Hippocampal formation (tissue), 2 donors: ENCODE data around the gene PSMD10.

ENCODE experiments used
- DNase-seq, 2 donors: peaks; one replicate each; lab custom pipeline; 2025; lab: John Stamatoyannopoulos, UW

The PSMD10 gene, protein sequence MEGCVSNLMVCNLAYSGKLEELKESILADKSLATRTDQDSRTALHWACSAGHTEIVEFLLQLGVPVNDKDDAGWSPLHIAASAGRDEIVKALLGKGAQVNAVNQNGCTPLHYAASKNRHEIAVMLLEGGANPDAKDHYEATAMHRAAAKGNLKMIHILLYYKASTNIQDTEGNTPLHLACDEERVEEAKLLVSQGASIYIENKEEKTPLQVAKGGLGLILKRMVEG

GRCh38 chrX:108091264-108091877, at the start of gene PSMD10, which contains the start of gene ATG4A:
Gene PSMD10 (minus strand): TSS chrX:108091542. CDS start chrX:108091520, 22 bp downstream.
Gene ATG4A (plus strand): TSS chrX:108091778. CDS start chrX:108091827, 49 bp downstream.
- peak; percentile 90 to 94 for DNase-seq

- DNase-seq, result no peak
Observed at GRCh38 chrX:108138814-108139702, 47.7 kb upstream of the PSMD10 start.

DNA sequence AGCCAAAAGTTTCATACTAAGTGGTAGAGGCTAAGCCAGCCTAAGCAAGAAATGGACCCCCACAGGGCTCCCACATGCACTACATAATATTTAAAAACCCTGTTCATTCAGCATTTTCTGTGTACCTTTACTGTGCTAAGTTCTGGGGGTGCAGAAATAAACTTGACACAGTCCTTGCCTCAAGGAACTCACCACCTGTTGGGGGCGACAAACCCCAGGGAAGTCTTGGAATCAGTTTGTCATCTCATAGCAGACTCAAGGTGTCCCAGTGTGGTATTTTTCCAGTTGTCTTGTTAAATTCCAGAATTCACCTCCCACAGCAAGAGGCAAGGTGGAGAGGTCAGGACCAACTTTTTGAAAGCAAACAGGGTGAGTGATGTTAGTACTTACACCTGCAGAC, 43.4 kb upstream of the PSMD10 start:
- DNase-seq, result no peak

DNA sequence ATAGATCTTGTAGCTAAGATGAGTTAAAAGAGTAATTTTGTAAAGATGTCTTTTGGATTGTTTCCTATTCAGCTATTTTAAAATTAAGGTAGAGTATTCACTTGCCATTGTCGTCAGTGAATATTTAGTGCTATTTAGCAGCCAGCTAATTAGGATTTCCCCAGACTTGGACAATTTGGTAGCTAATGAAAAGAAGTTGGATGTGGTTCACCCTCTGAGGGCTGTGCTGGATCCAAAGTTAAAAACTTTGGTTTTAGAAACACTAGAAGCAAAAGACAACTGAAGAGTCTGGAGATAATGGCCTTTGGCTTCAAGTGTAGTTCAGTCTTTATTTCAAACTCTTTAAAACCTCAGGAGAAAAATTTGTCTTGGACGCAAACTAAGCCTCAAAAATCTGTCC, 41.5 kb upstream of the PSMD10 start:
- DNase-seq, result peak in 1 of 2 donors; percentile 2

GRCh38 chrX:108132034-108132433, 40.7 kb upstream of the PSMD10 start:
- DNase-seq, result no peak

- no peak for DNase-seq
Observed at GRCh38 chrX:108131471-108131870, 40.1 kb upstream of the PSMD10 start.

GRCh38 chrX:108130889-108131288, 39.5 kb upstream of the PSMD10 start:
- no peak for DNase-seq

GRCh38 chrX:108127152-108127551, 35.8 kb upstream of the PSMD10 start:
- DNase-seq, result no peak

DNA sequence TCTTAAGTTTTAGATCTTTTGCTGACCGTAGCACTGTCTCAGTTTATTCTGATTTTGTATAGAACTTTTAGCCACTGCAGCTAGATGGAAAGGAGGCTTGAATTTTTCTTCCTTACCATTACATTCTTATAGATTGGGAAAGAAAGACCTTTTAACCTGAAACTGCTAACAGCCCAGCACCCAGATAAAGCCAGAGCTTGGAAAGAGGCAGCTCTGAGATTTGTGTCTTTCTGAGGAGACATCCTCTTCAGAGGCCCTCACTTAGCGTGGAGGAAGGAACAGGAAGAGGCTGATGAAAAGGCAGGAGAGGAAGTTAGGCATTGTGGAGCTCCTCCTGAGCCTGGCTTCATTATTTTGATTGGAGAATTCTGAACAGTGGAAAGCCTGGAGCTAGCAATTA, 35.3 kb upstream of the PSMD10 start:
- no peak for DNase-seq

DNA sequence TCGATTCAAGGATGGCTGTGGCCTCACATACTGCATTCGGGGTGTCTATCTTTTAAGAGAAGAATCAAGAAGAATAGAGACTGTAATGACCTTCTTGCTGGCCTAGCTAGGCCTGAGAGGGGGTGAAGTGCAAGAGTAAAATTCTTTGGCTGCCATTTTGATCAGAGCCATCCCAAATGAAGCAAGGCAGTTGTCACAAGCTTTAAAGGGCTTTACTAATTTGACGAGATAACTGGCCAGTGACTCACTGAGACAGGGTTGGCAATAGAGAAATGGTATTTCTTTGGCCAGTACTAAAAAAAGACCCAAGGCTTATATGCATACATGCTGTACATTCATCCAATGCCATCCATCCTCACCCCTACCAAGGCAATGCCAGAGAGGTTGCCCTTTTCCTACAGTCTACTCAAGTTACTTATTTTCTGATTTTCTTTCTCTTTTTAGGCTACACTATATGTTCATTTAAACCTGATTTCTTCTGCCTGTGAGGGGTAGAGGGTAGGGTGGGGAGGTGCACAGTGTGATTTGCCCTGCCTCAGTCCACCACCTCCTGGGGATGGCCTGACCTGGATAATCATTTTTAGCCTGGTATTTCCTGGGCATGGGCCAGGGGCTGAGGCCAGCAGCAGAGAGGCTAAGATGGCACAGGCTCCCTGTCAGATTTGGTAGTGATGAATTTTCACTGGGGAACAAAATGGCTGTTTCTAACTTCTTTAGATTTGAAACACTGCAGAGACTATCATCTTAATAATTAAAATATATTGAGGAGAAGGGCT, 32.4 kb upstream of the PSMD10 start:
- no peak for DNase-seq

- no peak for DNase-seq
Observed at GRCh38 chrX:108122748-108123147, 31.4 kb upstream of the PSMD10 start.

GRCh38 chrX:108121291-108121690, 29.9 kb upstream of the PSMD10 start:
- DNase-seq, result no peak

GRCh38 chrX:108117988-108118387, 26.6 kb upstream of the PSMD10 start:
- no peak for DNase-seq

GRCh38 chrX:108114541-108114940, 23.2 kb upstream of the PSMD10 start:
- no peak for DNase-seq

- DNase-seq, result no peak
Observed at GRCh38 chrX:108105473-108105872, 14.1 kb upstream of the PSMD10 start.

GRCh38 chrX:108097380-108097779, 6.0 kb upstream of the PSMD10 start:
- no peak for DNase-seq

DNA sequence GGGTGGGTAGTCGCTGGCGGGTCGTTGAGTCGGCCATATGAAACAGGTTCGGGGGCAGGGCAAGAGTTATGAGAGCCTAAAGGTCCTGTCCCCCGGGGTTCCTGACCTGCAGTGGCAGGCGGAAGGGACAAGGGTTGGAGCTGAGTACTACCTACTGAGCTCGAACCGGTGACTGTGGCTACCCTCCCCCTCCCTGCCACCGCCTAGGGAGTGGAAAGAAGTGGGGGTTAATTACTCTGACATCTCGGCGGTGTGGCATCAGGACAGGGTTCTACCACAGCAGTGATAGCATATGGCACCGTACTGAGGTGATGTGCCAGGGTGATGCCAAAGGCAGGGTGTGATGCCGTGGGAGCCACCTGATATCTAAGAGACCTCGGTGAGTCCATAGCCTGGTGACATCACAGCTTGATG, 543 bp upstream of the PSMD10 start:
- DNase-seq, result no peak

GRCh38 chrX:108090491-108091263, 665 bp downstream of the PSMD10 start:
- no peak for DNase-seq

GRCh38 chrX:108088511-108088910, 2.8 kb downstream of the PSMD10 start:
- no peak for DNase-seq

- DNase-seq, result no peak
Observed at GRCh38 chrX:108087792-108088191, 3.5 kb downstream of the PSMD10 start.

DNA sequence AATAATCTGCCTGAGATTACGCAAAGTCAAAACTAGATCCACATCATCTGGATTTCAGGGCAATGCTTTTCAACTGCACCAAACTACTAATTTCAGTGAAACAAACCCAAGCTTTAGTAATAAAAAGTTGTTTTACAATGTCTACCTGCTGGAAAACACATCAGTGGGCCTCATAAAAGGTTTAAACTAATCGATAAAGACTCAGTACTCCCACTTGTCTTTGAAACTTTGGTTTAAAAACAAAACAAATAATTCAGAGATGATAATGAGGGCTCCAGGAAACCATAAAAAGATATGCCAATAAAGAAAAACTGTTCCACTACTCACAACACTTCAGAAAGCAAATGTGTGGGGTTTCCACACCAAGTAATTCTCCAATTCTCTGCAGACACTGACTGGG, 10.2 kb downstream of the PSMD10 start:
- DNase-seq, result no peak
